GM15510 (cell line): ENCODE measurements around the gene LPCAT3.

ENCODE experiments used
- POLR2A ChIP-seq: IDR thresholded peaks from 3 replicates; pipeline ENCODE4 v1.6.1; 2011; ENCODE audit warnings: borderline replicate concordance; ENCODE audit not compliant: insufficient read length; ENCODE audit errors: extremely low read depth

LPCAT3 gene

GRCh38 chr12:6980075-6980474 is 38.2 kb downstream of the LPCAT3 start:
- no peak for TF ChIP-seq POLR2A

- TF ChIP-seq POLR2A = no peak
These were observed 38.8 kb downstream of the LPCAT3 start for GRCh38 chr12:6979453-6979852.

- TF ChIP-seq POLR2A = no peak
These were observed 39.3 kb downstream of the LPCAT3 start for GRCh38 chr12:6979021-6979420.

DNA sequence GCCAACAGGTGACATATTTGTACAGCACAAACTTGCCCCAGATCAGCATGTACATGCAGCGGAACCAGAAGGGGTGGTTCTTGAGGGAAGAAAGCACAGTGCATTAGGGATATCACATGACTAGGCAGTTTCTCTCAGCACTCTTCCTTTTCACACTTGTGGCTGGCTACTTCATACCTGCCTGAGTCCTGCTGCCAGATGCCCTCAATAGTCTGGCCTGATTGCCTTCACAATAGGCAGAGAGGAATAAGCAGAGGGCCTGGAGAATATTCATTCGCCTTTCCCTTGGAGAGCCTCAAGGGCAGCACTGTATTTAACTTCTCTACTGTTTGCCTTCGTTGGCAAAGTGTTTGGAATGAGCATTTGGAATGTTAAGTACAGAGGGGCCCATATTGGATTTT is 39.7 kb downstream of the LPCAT3 start:
- no peak for TF ChIP-seq POLR2A

DNA sequence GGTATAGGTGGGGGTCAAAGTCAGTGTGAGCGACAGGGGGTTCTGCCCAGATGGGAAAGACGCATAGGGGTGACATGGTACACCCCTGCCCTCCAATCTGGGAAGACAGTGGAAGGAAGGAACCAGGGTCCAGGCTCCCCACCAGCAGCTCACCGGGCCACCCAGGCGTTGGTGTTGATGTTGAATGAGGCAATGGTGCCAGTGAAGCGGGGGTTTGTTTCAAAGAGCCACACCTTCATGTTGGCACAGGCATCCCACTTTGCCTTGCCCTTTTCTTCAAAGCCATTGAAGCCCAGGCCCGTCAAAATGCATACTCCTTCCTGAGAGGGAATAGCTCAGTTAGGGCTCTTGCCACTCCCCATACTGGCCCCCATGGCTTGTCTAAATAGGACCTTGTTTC is 40.1 kb downstream of the LPCAT3 start:
- TF ChIP-seq POLR2A = no peak

GRCh38 chr12:6977653-6978052 is 40.6 kb downstream of the LPCAT3 start:
- TF ChIP-seq POLR2A = no peak

GRCh38 chr12:6975297-6976032 is 42.8 kb downstream of the LPCAT3 start:
- no peak for TF ChIP-seq POLR2A

- no peak for TF ChIP-seq POLR2A
These were observed 44.1 kb downstream of the LPCAT3 start for GRCh38 chr12:6974180-6974579.

- TF ChIP-seq POLR2A = no peak
These were observed 48.2 kb downstream of the LPCAT3 start for GRCh38 chr12:6970096-6970527.

DNA sequence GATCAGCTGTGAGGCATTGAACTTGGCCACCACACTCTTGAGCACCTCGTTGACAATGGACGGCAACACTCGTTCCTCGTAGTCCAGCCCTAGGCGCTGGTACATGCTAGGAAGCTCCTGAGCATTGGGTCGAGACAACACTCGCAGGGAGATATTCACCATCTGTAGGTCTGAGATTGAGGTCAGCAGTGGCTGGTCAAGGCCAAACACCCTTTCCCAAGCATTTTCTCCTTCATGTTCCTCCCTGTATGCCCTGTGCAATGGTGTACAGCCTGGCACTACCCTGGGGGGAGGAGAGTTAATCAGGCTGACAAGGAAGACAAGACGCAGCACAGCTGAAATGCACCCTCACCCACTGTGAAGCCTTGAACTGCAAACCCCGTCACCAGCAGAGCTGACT is 49.9 kb downstream of the LPCAT3 start:
- TF ChIP-seq POLR2A = no peak

- TF ChIP-seq POLR2A = no peak
These were observed 50.6 kb downstream of the LPCAT3 start for GRCh38 chr12:6967651-6968100.

DNA sequence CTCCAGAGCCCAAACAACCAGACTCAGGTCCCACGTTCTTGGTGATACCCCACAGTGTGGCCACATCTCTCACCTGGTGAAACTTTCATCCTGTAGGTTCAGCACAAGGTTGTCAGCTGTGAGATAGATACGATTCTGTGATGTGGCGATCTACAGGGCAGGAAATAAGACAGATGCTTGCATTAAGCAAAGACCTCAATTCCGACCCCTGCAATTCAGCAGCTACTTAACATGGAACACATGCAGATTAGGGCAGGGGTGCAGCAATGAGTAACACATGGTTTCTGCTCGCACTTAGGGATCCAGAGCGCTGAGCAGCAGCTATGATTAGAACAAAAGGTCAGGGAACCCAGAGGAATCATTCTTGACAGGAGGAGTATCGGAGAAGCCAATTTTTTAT is 51.9 kb downstream of the LPCAT3 start:
- TF ChIP-seq POLR2A = no peak

- TF ChIP-seq POLR2A = no peak
These were observed 52.6 kb downstream of the LPCAT3 start for GRCh38 chr12:6965714-6966113.

GRCh38 chr12:6965026-6965661 is 53.1 kb downstream of the LPCAT3 start:
- TF ChIP-seq POLR2A = no peak

DNA sequence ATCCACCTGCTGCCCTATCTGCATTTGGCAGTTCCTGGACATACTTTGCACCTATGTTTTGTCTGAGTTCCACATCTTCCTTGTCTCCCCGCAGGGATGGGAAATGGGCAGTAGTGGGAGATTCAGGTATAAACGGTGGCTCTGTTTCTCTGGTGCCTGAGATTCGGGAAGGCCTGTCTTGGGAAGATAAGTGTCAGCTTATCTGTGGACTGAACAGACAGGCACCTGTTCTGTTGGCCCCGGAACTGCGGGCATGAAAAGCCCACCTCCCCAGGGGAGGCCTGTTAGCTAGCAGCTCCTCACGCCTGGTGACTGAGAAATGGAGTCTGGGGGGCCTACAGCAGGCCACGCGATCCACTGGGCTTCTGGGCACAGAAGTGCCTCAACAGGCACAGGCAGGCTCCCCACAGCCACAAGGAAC is 53.7 kb downstream of the LPCAT3 start:
- peak; percentile 12 for TF ChIP-seq POLR2A

- TF ChIP-seq POLR2A = no peak
These were observed 54.4 kb downstream of the LPCAT3 start for GRCh38 chr12:6963791-6964413.
